CD14-positive monocyte (primary cell): ENCODE results near the gene SLC1A2. TPM values are rescaled to one million over a fixed set of nuclear protein-coding genes. Genes with fewer than 3 reads are reported as not detected.

ENCODE experiments used
- DNase-seq, 3 donors: peaks; one replicate each; pipeline ENCODE4 v3.0.0-alpha.2; 2011 to 2022
- H2AFZ ChIP-seq: 2 replicates; pipeline ENCODE4 v1.6.0; 2012; ENCODE audit warnings: mild to moderate bottlenecking, low read depth, low read length, inconsistent platforms; ENCODE audit not compliant: insufficient read depth, poor library complexity, severe bottlenecking
- H3K27ac ChIP-seq, 2 donors: 1 replicate in 1 of 2; 2 replicates in 1 of 2; pipeline ENCODE4 v1.5.1; 2012 to 2013; ENCODE audit warnings: low read length in 2 of 2, control low read depth in 1 of 2, inconsistent platforms in 1 of 2, low read depth in 1 of 2, mild to moderate bottlenecking in 1 of 2
- H3K27me3 ChIP-seq, 2 donors: one replicate each; pipeline versions ENCODE4 v1.6.0 to v1.6.1; 2011 to 2013; ENCODE audit warnings: low read length in 2 of 2; ENCODE audit not compliant: control insufficient read depth in 2 of 2, insufficient read depth in 2 of 2
- H3K36me3 ChIP-seq, 2 donors: replicated peaks in 1 of 2; 1 replicate in 1 of 2; 2 replicates in 1 of 2; pipeline versions ENCODE4 v1.5.1 to v1.6.1; 2012 to 2013; ENCODE audit warnings: low read length in 2 of 2, control low read depth in 1 of 2, inconsistent platforms in 1 of 2, mild to moderate bottlenecking in 1 of 2; ENCODE audit not compliant: insufficient read depth in 2 of 2, control insufficient read depth in 1 of 2
- H3K4me1 ChIP-seq, 2 donors: 1 replicate in 1 of 2; 2 replicates in 1 of 2; pipeline versions ENCODE4 v1.5.1 to v1.6.1; 2012 to 2013; ENCODE audit warnings: low read length in 2 of 2, control low read depth in 1 of 2, inconsistent platforms in 1 of 2, mild to moderate bottlenecking in 1 of 2, moderate library complexity in 1 of 2; ENCODE audit not compliant: insufficient read depth in 2 of 2, control insufficient read depth in 1 of 2
- H3K4me2 ChIP-seq: replicated peaks from 2 replicates; pipeline ENCODE3; 2012; ENCODE audit warnings: low read length, moderate library complexity, mild to moderate bottlenecking; ENCODE audit not compliant: poor library complexity, severe bottlenecking; ENCODE audit errors: extremely low read depth
- H3K4me3 ChIP-seq, 3 experiments: fragments of 200-600 bp in 1 of 3; sonication (generic) in 1 of 3; replicated peaks in 1 of 3; 1 replicate in 2 of 3; 2 replicates in 1 of 3; pipeline ENCODE4 v1.5.1; 2011 to 2013; ENCODE audit warnings: low read length in 3 of 3, mild to moderate bottlenecking in 3 of 3, control low read depth in 2 of 3, low read depth in 2 of 3, inconsistent platforms in 1 of 3, moderate library complexity in 1 of 3
- H3K79me2 ChIP-seq: 2 replicates; pipeline ENCODE4 v1.6.0; 2012; ENCODE audit warnings: mild to moderate bottlenecking, control low read depth, inconsistent platforms, low read length, moderate library complexity; ENCODE audit not compliant: insufficient read depth
- H3K9ac ChIP-seq: 2 replicates; pipeline ENCODE4 v1.6.0; 2017; ENCODE audit warnings: low read length, mild to moderate bottlenecking; ENCODE audit not compliant: insufficient read depth, poor library complexity, severe bottlenecking
- H3K9me3 ChIP-seq, 2 donors: replicated peaks in 1 of 2; 1 replicate in 1 of 2; 2 replicates in 1 of 2; pipeline versions ENCODE4 v1.5.1 to v1.6.1; 2012 to 2013; ENCODE audit warnings: low read length in 2 of 2, control low read depth in 1 of 2; ENCODE audit not compliant: control insufficient read depth in 1 of 2, insufficient read depth in 1 of 2
- H4K20me1 ChIP-seq: 2 replicates; pipeline ENCODE4 v1.6.0; 2012; ENCODE audit warnings: mild to moderate bottlenecking, low read length, control low read depth, moderate library complexity; ENCODE audit not compliant: insufficient read depth
- H3K27ac Mint-ChIP-seq, 7 donors: one replicate each; pipeline ENCODE4 v1.8.0; 2020; ENCODE audit warnings: mild to moderate bottlenecking in 7 of 7, mixed read lengths in 7 of 7, moderate library complexity in 6 of 7, inconsistent platforms in 2 of 7
- H3K27me3 Mint-ChIP-seq, 3 donors: one replicate each; pipeline ENCODE4 v1.8.0; 2021 to 2022; ENCODE audit warnings: low read depth in 3 of 3, mild to moderate bottlenecking in 3 of 3, mixed read lengths in 3 of 3, moderate library complexity in 3 of 3, inconsistent platforms in 1 of 3
- H3K36me3 Mint-ChIP-seq, 2 donors: one replicate each; pipeline ENCODE4 v1.8.0; 2020; ENCODE audit warnings: mixed read lengths in 2 of 2, inconsistent platforms in 1 of 2, mild to moderate bottlenecking in 1 of 2
- H3K4me1 Mint-ChIP-seq: one replicate; pipeline ENCODE4 v1.8.0; 2020; ENCODE audit warnings: mild to moderate bottlenecking, mixed read lengths
- H3K4me3 Mint-ChIP-seq, 2 donors: one replicate each; pipeline ENCODE4 v1.8.0; 2020; ENCODE audit warnings: mild to moderate bottlenecking in 2 of 2, mixed read lengths in 2 of 2, moderate library complexity in 1 of 2
- H3K9me3 Mint-ChIP-seq, 7 donors: one replicate each; pipeline ENCODE4 v1.8.0; 2020 to 2022; ENCODE audit warnings: mixed read lengths in 7 of 7, mild to moderate bottlenecking in 6 of 7, moderate library complexity in 6 of 7, inconsistent platforms in 2 of 7
- CTCF ChIP-seq: fragments of 200-600 bp; IDR thresholded peaks from one replicate; pipeline ENCODE4 v1.8.0; 2022; ENCODE audit warnings: antibody characterized with exemption, mild to moderate bottlenecking
- WGBS: methylation state at CpG from one replicate; pipeline ENCODE4 v1.1.5; 2013; ENCODE audit warnings: missing lambda C conversion rate; ENCODE audit not compliant: insufficient coverage; 5-methylcytosine and 5-hydroxymethylcytosine counted together
- intact Hi-C, 2 donors: fragments of 100-400 bp; cut with micrococcal nuclease; formaldehyde crosslinking; loops; one replicate each; pipeline versions ENCODE4 v1.15.0 to v1.15.1; 2023
- polyA plus RNA-seq, 3 donors: library from polyadenylated mRNA; depleted of rRNA in 1 of 3; unstranded in 2 of 3; stranded (reverse) in 1 of 3; fragments of 300-500 nt in 2 of 3; fragments of >200 nt in 1 of 3; fragmentation: Illumina TruSeq in 2 of 3; gene quantifications; 1 replicate in 2 of 3; 2 replicates in 1 of 3; pipeline ENCODE4 v1.2.3, GENCODE V29; 2012 to 2021

Gene SLC1A2
- polyA plus RNA-seq, 3 donors, result 0.07 TPM; not detected in 2

GRCh38 chr11:35292279-35292678, 127.1 kb downstream of the SLC1A2 start:
- H3K4me1 ChIP-seq, result peaks cover 4 to 34% of the 10 kb centered on the region in 2 donors
- no peak for TF ChIP-seq CTCF
- H3K79me2 ChIP-seq, result no peaks in the 10 kb centered on the region
- no peaks in the 10 kb centered on the region for H4K20me1 ChIP-seq
- no peak overlapping the region for H3K9ac ChIP-seq
- H3K9me3 Mint-ChIP-seq, result no peaks in the 10 kb centered on the region
- H3K36me3 ChIP-seq, result no peaks in the 10 kb centered on the region
- no peaks in the 10 kb centered on the region for H3K27me3 ChIP-seq
- no peaks in the 10 kb centered on the region for H3K36me3 Mint-ChIP-seq
- no peak overlapping the region for H3K4me2 ChIP-seq
- peaks cover 24% of the 10 kb centered on the region for H3K4me1 Mint-ChIP-seq
- DNase-seq, result no peak
- no peak overlapping the region for H2AFZ ChIP-seq
- H3K9me3 ChIP-seq, result no peaks in the 10 kb centered on the region
- H3K27me3 Mint-ChIP-seq, result peaks cover 0 to 4% (median 2%) of the 10 kb centered on the region in 3 donors
- H3K27ac Mint-ChIP-seq, result no peak overlapping the region
- 100% methylated on average over 3 of the region's 5 CpGs for WGBS
- H3K27ac ChIP-seq, result no peak overlapping the region
- intact Hi-C loops, result loop anchor here in 1 of 2 donors (10.0 kb wide), 1 partner anchor 47 kb away; no protein-coding TSS in a partner anchor
- H3K4me3 ChIP-seq, result no peak overlapping the region
- H3K4me3 Mint-ChIP-seq, result no peak overlapping the region

GRCh38 chr11:35290876-35291275, 128.5 kb downstream of the SLC1A2 start:
- Histone ChIP-seq H3K27me3 (no peaks in the 10 kb centered on the region), H3K27ac (no peak overlapping the region), H3K4me1 (peaks cover 4 to 31% of the 10 kb centered on the region in 2 donors), H4K20me1 (no peaks in the 10 kb centered on the region), H3K4me3 (no peak overlapping the region), H3K9me3 (no peaks in the 10 kb centered on the region), H2AFZ (no peak overlapping the region), H3K79me2 (no peaks in the 10 kb centered on the region), H3K9ac (no peak overlapping the region), H3K4me2 (no peak overlapping the region), H3K36me3 (no peaks in the 10 kb centered on the region)
- H3K4me3 Mint-ChIP-seq, result no peak overlapping the region
- peaks cover 0 to 4% (median 0%) of the 10 kb centered on the region in 3 donors for H3K27me3 Mint-ChIP-seq
- DNase-seq, result no peak
- 69% methylated on average over 3 of the region's 3 CpGs for WGBS
- no peaks in the 10 kb centered on the region for H3K9me3 Mint-ChIP-seq
- H3K4me1 Mint-ChIP-seq, result peaks cover 21% of the 10 kb centered on the region
- H3K36me3 Mint-ChIP-seq, result no peaks in the 10 kb centered on the region
- H3K27ac Mint-ChIP-seq, result no peak overlapping the region
- intact Hi-C loops, result loop anchor here in 1 of 2 donors (10.0 kb wide), 1 partner anchor 46 kb away; no protein-coding TSS in a partner anchor
- TF ChIP-seq CTCF, result no peak
